IPS-18c (cell line): Measurements from ENCODE around the gene DKKL1.

ENCODE experiments used
- H3K4me3 ChIP-seq: 2 replicates; pipeline ENCODE4 v1.7.0; 2013; ENCODE audit warnings: low read depth, mild to moderate bottlenecking, low read length, moderate library complexity; ENCODE audit not compliant: insufficient read depth
- H3K9me3 ChIP-seq: one replicate; pipeline ENCODE4 v1.6.1; 2013; ENCODE audit warnings: mild to moderate bottlenecking, low read length, moderate library complexity; ENCODE audit not compliant: control insufficient read depth, insufficient read depth

DKKL1 gene

GRCh38 chr19:49378512-49378911, 14.8 kb downstream of the DKKL1 start:
- Histone ChIP-seq H3K4me3 (no peak overlapping the region), H3K9me3 (no peaks in the 10 kb centered on the region)

GRCh38 chr19:49380391-49380790, 16.7 kb downstream of the DKKL1 start:
- no peak overlapping the region for H3K4me3 ChIP-seq
- H3K9me3 ChIP-seq = no peaks in the 10 kb centered on the region

- Histone ChIP-seq H3K4me3 (no peak overlapping the region), H3K9me3 (no peaks in the 10 kb centered on the region)
These were observed 19.0 kb downstream of the DKKL1 start for GRCh38 chr19:49382639-49383038.

DNA sequence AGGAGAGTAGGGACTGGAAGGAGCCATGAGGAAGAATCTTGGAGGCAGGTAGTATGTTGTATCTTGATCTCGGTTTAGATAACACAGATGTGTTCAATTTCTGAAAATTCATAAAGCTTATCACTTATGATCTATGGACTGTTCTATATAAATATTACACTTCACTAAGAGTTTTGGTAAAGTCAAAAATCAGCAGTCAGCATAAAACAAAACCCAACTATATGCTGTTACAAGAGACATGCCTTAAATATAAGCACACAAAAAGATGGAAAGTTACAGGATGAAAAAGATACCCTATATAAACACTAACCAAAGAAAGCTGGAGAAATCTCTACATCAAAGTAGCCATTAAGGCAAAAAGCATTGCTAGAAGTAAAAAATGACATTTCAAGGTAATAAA, 19.9 kb downstream of the DKKL1 start:
- no peak overlapping the region for H3K4me3 ChIP-seq

DNA sequence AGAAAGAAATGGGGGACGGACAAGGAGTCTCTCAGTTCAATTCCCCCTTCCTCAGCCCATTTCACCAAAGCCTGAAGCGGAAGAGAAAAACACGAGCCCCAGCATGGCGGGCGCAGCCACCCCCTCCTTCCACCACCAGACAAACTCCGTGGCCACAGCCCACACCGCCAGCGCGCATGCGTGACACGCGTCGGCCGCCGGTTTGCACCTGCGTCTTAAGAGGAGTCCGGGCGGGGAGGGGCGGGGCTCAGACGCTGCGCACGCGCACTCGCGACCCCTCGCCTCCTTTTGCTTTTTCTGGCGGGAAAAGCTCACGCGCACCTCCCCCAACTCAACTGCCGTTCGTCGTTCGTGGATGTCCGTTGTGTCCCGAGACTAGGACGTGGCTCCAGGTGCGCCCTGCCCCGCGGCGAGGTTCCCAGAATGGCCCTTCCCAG, 24.3 kb downstream of the DKKL1 start, which contains the start of gene KASH5:
Gene KASH5 (plus strand): TSS at position 314 of the 437 bp plus-strand sequence. CDS start 2,635 bp downstream, outside the sequence.
- no peaks in the 10 kb centered on the region for H3K9me3 ChIP-seq
- H3K4me3 ChIP-seq = no peak within 1 kb of the TSS

More for the DNA sequence above, 19.9 kb downstream of the DKKL1 start:
- H3K9me3 ChIP-seq = no peaks in the 10 kb centered on the region

- H3K4me3 ChIP-seq = no peak overlapping the region
- no peaks in the 10 kb centered on the region for H3K9me3 ChIP-seq
These were observed 25.7 kb downstream of the DKKL1 start for GRCh38 chr19:49389406-49389805.

GRCh38 chr19:49390131-49390928, 26.7 kb downstream of the DKKL1 start:
- no peaks in the 10 kb centered on the region for H3K9me3 ChIP-seq
- H3K4me3 ChIP-seq = no peak overlapping the region

- Histone ChIP-seq H3K4me3 (no peak overlapping the region), H3K9me3 (no peaks in the 10 kb centered on the region)
These were observed 27.3 kb downstream of the DKKL1 start for GRCh38 chr19:49390929-49391359.

DNA sequence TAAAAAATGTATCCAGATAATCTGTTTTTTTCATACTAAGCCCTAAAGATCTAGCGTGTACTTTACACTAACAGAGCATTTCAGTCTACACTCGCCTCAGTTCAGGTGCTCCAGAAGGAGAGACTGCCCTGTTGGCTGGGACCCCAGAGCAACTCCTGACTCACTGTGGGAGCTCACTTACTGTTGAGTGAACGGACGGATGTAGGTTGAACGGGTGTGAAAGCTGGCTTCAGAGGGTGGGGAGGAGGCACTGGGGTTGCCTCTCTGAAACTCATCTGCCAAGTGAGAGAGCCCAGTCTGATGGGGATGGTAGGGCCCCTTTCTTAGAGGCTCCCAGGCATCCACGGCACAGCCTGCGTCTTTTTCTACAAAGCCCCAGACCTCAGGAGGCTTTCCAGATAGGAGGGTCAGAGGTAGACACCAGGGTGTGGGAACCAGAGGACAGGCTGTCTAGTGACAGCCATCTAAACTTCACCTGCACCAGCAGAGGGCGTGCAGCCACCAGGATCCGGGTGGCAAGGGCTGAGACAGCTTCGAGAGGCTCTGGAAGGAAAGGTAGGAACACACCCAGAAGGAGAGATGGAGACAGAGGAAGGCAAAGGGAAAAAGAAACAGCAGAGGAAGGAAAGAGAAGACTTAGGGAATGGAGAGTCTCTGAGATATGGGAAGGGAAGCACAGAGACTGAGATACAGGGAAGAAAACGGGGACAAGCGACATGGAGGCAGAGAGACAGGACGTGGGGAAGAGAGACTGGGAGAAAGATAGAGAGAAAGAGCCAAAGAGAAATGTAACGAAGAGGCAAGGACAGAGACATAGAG, 28.1 kb downstream of the DKKL1 start:
- Histone ChIP-seq H3K9me3 (no peaks in the 10 kb centered on the region), H3K4me3 (no peak overlapping the region)

DNA sequence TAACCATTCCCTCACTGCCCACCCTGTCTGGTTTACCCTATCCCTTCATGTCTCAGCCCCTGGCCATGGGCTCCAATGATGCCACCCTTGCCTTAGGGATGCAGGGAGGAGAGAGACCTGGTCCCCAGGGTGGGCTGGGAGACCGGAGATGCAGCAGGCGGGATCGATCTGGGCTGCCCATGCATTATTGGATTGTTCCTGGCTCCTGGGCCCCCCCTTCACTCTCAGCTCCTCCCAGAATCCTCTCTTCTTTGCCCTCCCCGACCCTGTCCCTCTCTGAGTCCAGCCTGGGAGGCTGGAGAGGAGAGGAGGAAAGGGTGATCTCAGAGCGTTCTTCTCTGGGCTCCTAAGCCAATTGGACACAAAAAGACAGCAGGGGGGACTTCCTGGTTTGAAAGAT, 30.2 kb downstream of the DKKL1 start:
- no peak overlapping the region for H3K4me3 ChIP-seq
- no peaks in the 10 kb centered on the region for H3K9me3 ChIP-seq

DNA sequence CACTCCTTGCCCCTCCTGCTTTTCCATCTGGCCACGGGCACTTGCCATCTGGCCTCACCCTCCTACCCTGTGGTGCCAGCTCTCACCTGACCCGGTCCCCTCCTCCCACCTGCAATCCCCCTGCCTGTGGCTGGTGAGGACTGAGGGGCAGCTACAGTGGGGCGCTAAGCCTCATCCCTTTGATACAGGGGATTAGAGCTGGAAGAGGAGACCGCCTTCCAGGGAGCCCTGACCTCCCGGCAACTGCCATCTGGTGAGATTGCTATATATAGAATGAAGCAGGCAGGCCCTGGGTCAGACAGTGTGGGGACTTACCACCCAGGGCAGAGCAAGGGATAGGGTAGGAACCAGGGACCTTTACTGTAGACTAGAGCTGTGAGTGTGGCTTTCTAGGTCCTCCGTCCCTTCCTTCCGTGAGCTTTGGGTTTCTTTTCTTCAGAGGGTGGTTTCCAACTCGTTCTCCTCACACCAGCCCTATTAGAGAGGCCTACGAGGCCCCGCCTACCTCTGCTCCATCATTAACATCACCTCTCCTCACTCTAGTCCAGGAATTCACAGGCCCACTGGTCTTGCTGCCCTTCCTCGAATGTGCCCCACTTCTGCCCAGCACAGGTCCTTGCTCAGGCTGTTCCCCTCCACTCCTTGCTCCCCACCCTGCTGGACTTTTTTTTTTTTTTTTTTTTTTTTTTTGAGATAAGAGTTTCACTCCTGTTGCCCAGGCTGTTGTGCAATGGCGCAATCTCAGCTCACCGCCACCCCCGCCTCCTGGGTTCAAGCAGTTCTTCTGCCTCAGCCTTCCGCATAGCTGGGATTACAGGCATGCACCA, 32.1 kb downstream of the DKKL1 start:
- Histone ChIP-seq H3K9me3 (no peaks in the 10 kb centered on the region), H3K4me3 (no peak overlapping the region)

GRCh38 chr19:49396738-49397505, 33.2 kb downstream of the DKKL1 start:
- no peak overlapping the region for H3K4me3 ChIP-seq
- no peaks in the 10 kb centered on the region for H3K9me3 ChIP-seq

- Histone ChIP-seq H3K4me3 (no peak overlapping the region), H3K9me3 (no peaks in the 10 kb centered on the region)
These were observed 34.4 kb downstream of the DKKL1 start for GRCh38 chr19:49398001-49398615.

GRCh38 chr19:49398931-49399330, 35.3 kb downstream of the DKKL1 start:
- no peak overlapping the region for H3K4me3 ChIP-seq
- no peaks in the 10 kb centered on the region for H3K9me3 ChIP-seq

DNA sequence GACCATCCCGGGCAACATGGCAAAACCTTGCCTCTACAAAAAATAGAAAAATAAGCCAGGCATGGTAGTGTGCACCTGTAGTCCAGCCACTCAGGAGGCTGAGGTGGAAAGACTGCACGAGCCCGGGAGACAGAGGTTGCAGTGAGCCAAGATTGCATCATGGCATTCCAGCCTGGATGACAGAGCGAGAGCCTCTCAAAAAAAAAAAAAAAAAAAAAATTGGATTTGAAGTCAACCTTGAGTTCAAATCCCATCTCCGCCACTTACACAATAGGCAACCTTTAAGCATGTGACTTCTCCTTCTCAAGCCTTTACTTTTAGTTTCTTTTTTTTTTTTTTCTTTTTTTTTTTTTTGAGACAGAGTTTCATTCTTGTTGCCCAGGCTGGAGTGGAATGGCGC, 36.4 kb downstream of the DKKL1 start:
- Histone ChIP-seq H3K9me3 (no peaks in the 10 kb centered on the region), H3K4me3 (no peak overlapping the region)

DNA sequence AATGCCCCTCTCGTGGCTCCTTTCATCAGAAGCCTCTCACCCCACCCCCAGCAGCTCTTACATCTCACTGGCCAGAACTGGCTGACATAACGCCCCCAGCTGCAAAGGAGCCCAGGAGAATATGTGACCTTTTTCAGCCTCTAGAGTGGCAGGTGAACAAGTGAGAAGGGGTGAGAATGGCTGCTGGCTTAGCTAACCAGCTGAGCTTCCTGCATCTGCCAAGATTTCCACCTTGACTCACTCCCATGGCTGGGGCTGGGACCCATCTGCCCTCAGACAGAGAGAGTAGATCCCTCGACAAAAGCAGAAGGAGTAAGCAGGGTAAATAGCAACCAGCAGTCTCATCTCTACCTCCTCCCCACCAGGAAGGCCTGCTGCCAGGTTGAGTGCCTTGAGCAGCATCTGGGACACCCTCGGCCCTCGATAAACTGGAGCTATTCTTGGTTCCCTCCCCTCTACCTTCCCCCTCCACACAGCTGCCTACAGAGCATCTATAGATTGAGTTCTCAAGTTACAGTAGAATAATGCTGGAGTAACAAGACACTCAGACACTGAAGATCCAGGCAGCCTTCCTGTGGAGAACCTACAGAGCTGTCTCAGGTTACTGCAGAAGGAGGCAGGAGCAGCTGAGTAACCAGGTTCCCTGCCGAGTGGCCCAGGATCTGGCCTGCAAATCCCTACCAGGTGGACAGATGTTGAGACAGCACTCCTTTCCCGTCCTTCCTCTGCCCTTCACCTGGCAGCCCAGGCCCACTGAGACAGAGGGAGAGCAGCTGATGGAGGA, 39.9 kb downstream of the DKKL1 start:
- Histone ChIP-seq H3K4me3 (no peak overlapping the region), H3K9me3 (no peaks in the 10 kb centered on the region)
